GM23248 (cell line): Measurements from ENCODE around the gene PRLR. TPM values are rescaled to one million over a fixed set of nuclear protein-coding genes. Genes with fewer than 3 reads are reported as not detected.

Source experiments
- DNase-seq: peaks from one replicate; pipeline ENCODE4 v3.0.0-alpha.2; 2015
- H2AFZ ChIP-seq: fragments of 200-600 bp; sonication (generic); 2 replicates; pipeline ENCODE4 v1.6.1; 2016; ENCODE audit warnings: antibody characterized with exemption
- H3F3A ChIP-seq: fragments of 200-600 bp; sonication (generic); 2 replicates; pipeline ENCODE4 v1.6.1; 2016; ENCODE audit warnings: mild to moderate bottlenecking, antibody characterized with exemption, mixed run types; ENCODE audit not compliant: insufficient read depth
- H3K27ac ChIP-seq: fragments of 200-600 bp; sonication (generic); 2 replicates; pipeline ENCODE4 v1.5.1; 2016; ENCODE audit warnings: mild to moderate bottlenecking
- H3K27me3 ChIP-seq: fragments of 200-600 bp; sonication (generic); replicated peaks from 2 replicates; pipeline ENCODE4 v1.6.1; 2016; ENCODE audit warnings: mild to moderate bottlenecking; ENCODE audit not compliant: insufficient read depth
- H3K36me3 ChIP-seq: fragments of 200-600 bp; sonication (generic); 2 replicates; pipeline ENCODE4 v1.6.1; 2016; ENCODE audit warnings: low read depth, mild to moderate bottlenecking
- H3K4me1 ChIP-seq: fragments of 200-600 bp; sonication (generic); 2 replicates; pipeline ENCODE4 v1.6.1; 2016; ENCODE audit warnings: mild to moderate bottlenecking; ENCODE audit not compliant: insufficient read depth
- H3K4me2 ChIP-seq: fragments of 200-600 bp; sonication (generic); one replicate; pipeline ENCODE4 v1.6.1; 2016; ENCODE audit warnings: mild to moderate bottlenecking; ENCODE audit not compliant: unreplicated experiment
- H3K4me3 ChIP-seq: fragments of 200-600 bp; sonication (generic); 2 replicates; pipeline ENCODE4 v1.5.1; 2016; ENCODE audit warnings: mild to moderate bottlenecking
- H3K79me2 ChIP-seq: fragments of 200-600 bp; sonication (generic); 2 replicates; pipeline ENCODE4 v1.6.1; 2016; ENCODE audit warnings: mild to moderate bottlenecking; ENCODE audit not compliant: insufficient read depth
- H3K9ac ChIP-seq: fragments of 200-600 bp; sonication (generic); 2 replicates; pipeline ENCODE4 v1.6.1; 2016; ENCODE audit warnings: mild to moderate bottlenecking
- H3K9me2 ChIP-seq: fragments of 200-600 bp; sonication (generic); 2 replicates; pipeline ENCODE4 v1.6.1; 2016; ENCODE audit warnings: mixed run types, mild to moderate bottlenecking, moderate library complexity; ENCODE audit not compliant: insufficient read depth
- H3K9me3 ChIP-seq: fragments of 200-600 bp; sonication (generic); one replicate; pipeline ENCODE4 v1.6.1; 2017; ENCODE audit warnings: low read depth
- H4K20me1 ChIP-seq: fragments of 200-600 bp; sonication (generic); 2 replicates; pipeline ENCODE4 v1.6.0; 2016; ENCODE audit not compliant: insufficient read depth
- EZH2 ChIP-seq: fragments of 200-600 bp; sonication (generic); IDR thresholded peaks from 2 replicates; pipeline ENCODE4 v1.6.1; 2018; ENCODE audit warnings: antibody characterized with exemption, mild to moderate bottlenecking; ENCODE audit not compliant: insufficient read depth, poor library complexity, severe bottlenecking
- EZH2phosphoT487 ChIP-seq: fragments of 200-600 bp; sonication (generic); IDR thresholded peaks from 2 replicates; pipeline ENCODE4 v1.6.1; 2018; ENCODE audit warnings: antibody characterized with exemption, moderate library complexity, mild to moderate bottlenecking, low read depth; ENCODE audit not compliant: insufficient read depth
- WGBS, 2 experiments: methylation state at CpG; one replicate each; pipeline ENCODE4 v1.1.6; 2015 to 2017; ENCODE audit warnings: low lambda C conversion rate in 2 of 2, low coverage in 1 of 2; ENCODE audit errors: missing lambda C conversion rate in 2 of 2; 5-methylcytosine and 5-hydroxymethylcytosine counted together
- in situ Hi-C: fragments of 300-500 bp; cut with MboI; formaldehyde crosslinking; loops from 2 replicates; pipeline ENCODE4 v1.15.0; 2020
- polyA plus RNA-seq: library from polyadenylated mRNA; unstranded; fragments of >200 nt; fragmentation: Nextera tagmentation; extraction: Ambion mirVana; gene quantifications from 2 replicates; pipeline ENCODE4 v1.2.1, GENCODE V29; 2016
- total RNA-seq: library from RNA; depleted of rRNA; stranded (reverse); fragments of >200 nt; shearing (Covaris generic); gene quantifications from 2 replicates; pipeline ENCODE4 v1.2.3, GENCODE V29; 2014

Gene PRLR
- total and polyA plus RNA-seq, 2 experiments from 2014 or later, result 0.80 to 5.8 TPM

DNA sequence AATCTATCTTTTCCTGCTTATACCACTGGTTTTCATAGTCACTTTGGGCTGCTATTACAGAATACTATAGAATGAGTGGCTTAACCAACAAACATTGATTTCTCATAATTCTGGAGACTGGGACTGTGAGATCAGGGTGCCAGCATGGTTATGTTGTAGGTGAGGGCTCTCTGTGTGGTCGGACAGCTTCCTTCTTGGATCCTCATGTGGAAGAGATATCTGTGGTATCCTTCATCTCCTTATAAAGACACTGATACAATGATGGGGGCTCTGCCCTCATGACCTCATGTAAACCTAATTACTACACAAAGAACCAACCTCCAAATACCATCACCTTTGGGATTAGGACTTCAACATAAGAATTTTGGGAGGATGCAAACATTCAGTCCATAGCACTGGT lies 13.9 kb upstream of the PRLR start:
- 71 to 76% methylated on average over 1 of the region's 1 CpG for WGBS, 2 experiments

GRCh38 chr5:35242702-35243258 lies 12.5 kb upstream of the PRLR start:
- Histone ChIP-seq H3K79me2 (no peaks in the 10 kb centered on the region), H3K4me3 (no peak overlapping the region), H4K20me1 (no peaks in the 10 kb centered on the region), H3K4me1 (no peaks in the 10 kb centered on the region), H3K9me3 (no peaks in the 10 kb centered on the region), H3K9me2 (no peaks in the 10 kb centered on the region), H2AFZ (no peak overlapping the region), H3K4me2 (no peak overlapping the region), H3K9ac (no peak overlapping the region), H3F3A (no peaks in the 10 kb centered on the region), H3K27me3 (peaks cover 20% of the 10 kb centered on the region; the same call in 1 of the 2 replicates), H3K27ac (no peak overlapping the region), H3K36me3 (no peaks in the 10 kb centered on the region)
- TF ChIP-seq EZH2phosphoT487 (no peak), EZH2 (no peak)
- DNase-seq, result no peak
- 68 to 71% methylated on average over 4 of the region's 4 CpGs for WGBS, 2 experiments
- in situ Hi-C loops, result no loop called here

More for the DNA sequence above, 13.9 kb upstream of the PRLR start:
- Histone ChIP-seq H3K4me2 (no peak overlapping the region), H4K20me1 (no peaks in the 10 kb centered on the region), H3K36me3 (no peaks in the 10 kb centered on the region), H3K9ac (no peak overlapping the region), H3K27me3 (peaks cover 20% of the 10 kb centered on the region; the same call in 1 of the 2 replicates), H3K4me1 (no peaks in the 10 kb centered on the region), H3K79me2 (no peaks in the 10 kb centered on the region), H3K27ac (no peak overlapping the region), H3K9me3 (no peaks in the 10 kb centered on the region), H3F3A (no peaks in the 10 kb centered on the region), H2AFZ (no peak overlapping the region), H3K9me2 (no peaks in the 10 kb centered on the region), H3K4me3 (no peak overlapping the region)
- in situ Hi-C loops, result no loop called here
- no peak for DNase-seq
- TF ChIP-seq EZH2, result no peak
- TF ChIP-seq EZH2phosphoT487, result no peak

- 70 to 80% methylated on average over 1 of the region's 1 CpG for WGBS, 2 experiments
- no peak for DNase-seq
- H3K4me3 ChIP-seq, result no peak overlapping the region
- H3K79me2 ChIP-seq, result no peaks in the 10 kb centered on the region
- no peak for TF ChIP-seq EZH2phosphoT487
- TF ChIP-seq EZH2, result no peak
- H3K27ac ChIP-seq, result no peak overlapping the region
- in situ Hi-C loops, result no loop called here
- H3K9me2 ChIP-seq, result no peaks in the 10 kb centered on the region
- no peaks in the 10 kb centered on the region for H3F3A ChIP-seq
- H2AFZ ChIP-seq, result no peak overlapping the region
- H3K27me3 ChIP-seq, result peaks cover 20% of the 10 kb centered on the region; the same call in 1 of the 2 replicates
- no peaks in the 10 kb centered on the region for H3K36me3 ChIP-seq
- no peaks in the 10 kb centered on the region for H4K20me1 ChIP-seq
- no peaks in the 10 kb centered on the region for H3K4me1 ChIP-seq
- no peak overlapping the region for H3K4me2 ChIP-seq
- no peak overlapping the region for H3K9ac ChIP-seq
- no peaks in the 10 kb centered on the region for H3K9me3 ChIP-seq
These were observed 10.6 kb upstream of the PRLR start for GRCh38 chr5:35240892-35241291.

DNA sequence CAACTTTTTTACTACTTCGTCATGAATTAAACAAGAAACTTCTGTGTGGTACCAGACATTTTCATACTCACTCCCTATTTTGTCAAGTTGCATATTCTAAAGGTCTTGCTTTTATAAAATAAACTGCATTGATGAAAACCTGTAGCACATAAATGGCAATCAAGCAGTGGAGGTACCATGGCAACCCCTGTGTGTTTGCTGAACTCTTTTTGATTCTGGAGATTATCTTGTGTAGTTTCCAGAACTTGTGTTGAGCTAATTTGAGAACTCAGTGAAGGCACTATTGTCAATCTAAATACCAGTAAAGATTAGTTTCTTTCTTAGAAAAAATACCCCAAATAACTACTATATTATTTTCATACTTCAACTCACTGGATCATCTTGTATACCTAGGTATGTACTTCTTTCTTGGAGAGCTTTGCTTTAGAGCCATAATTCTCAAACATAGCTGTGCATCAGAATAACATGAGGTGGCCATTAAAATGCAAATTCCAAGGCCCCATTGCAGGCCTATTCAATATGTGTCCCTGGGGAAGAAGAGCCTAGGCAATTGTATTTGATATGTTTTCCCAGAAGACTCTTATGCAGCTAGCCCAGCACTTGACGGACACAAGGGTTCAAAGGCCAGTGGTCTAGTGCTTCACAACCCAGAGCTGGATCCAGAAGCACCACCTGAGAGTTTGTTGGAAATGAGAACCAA lies 9.8 kb upstream of the PRLR start:
- H3F3A ChIP-seq, result no peaks in the 10 kb centered on the region
- 74 to 76% methylated on average over 2 of the region's 2 CpGs for WGBS, 2 experiments
- DNase-seq, result no peak
- H3K9me3 ChIP-seq, result no peaks in the 10 kb centered on the region
- in situ Hi-C loops, result no loop called here
- H3K4me3 ChIP-seq, result no peak overlapping the region
- H3K4me1 ChIP-seq, result no peaks in the 10 kb centered on the region
- peaks cover 20% of the 10 kb centered on the region; the same call in 1 of the 2 replicates for H3K27me3 ChIP-seq
- H4K20me1 ChIP-seq, result no peaks in the 10 kb centered on the region
- H3K9me2 ChIP-seq, result no peaks in the 10 kb centered on the region
- H3K9ac ChIP-seq, result no peak overlapping the region
- H2AFZ ChIP-seq, result no peak overlapping the region
- no peak overlapping the region for H3K4me2 ChIP-seq
- no peaks in the 10 kb centered on the region for H3K36me3 ChIP-seq
- no peak overlapping the region for H3K27ac ChIP-seq
- TF ChIP-seq EZH2phosphoT487 (no peak), EZH2 (no peak)
- no peaks in the 10 kb centered on the region for H3K79me2 ChIP-seq
